SH-SY5Y (cell line): ENCODE results near the gene PKN2.

ENCODE experiments used
- GATA2 ChIP-seq: IDR thresholded peaks from 2 replicates; pipeline ENCODE4 v1.6.1; 2011; ENCODE audit warnings: mild to moderate bottlenecking, low read depth, low read length
- GATA3 ChIP-seq: IDR thresholded peaks from 2 replicates; pipeline ENCODE4 v1.6.1; 2011; ENCODE audit warnings: low read depth, mild to moderate bottlenecking, low read length, moderate library complexity

- TF ChIP-seq GATA3 (no peak), GATA2 (no peak)
Measured at GRCh38 chr1:88647749-88648415, 36.2 kb upstream of the PKN2 start.
